ENCODE results near the gene CEND1.

The CEND1 gene

GRCh38 chr11:789943-790342, at the start of gene CEND1:
Gene CEND1, minus strand, starts transcription at chr11:790090. Its CDS starts 1,514 bp downstream, at chr11:788576.
- DNase-seq, result peak; percentile 77

GRCh38 chr11:839280-839623, 49.4 kb upstream of the CEND1 start:
- no peak for DNase-seq

DNA sequence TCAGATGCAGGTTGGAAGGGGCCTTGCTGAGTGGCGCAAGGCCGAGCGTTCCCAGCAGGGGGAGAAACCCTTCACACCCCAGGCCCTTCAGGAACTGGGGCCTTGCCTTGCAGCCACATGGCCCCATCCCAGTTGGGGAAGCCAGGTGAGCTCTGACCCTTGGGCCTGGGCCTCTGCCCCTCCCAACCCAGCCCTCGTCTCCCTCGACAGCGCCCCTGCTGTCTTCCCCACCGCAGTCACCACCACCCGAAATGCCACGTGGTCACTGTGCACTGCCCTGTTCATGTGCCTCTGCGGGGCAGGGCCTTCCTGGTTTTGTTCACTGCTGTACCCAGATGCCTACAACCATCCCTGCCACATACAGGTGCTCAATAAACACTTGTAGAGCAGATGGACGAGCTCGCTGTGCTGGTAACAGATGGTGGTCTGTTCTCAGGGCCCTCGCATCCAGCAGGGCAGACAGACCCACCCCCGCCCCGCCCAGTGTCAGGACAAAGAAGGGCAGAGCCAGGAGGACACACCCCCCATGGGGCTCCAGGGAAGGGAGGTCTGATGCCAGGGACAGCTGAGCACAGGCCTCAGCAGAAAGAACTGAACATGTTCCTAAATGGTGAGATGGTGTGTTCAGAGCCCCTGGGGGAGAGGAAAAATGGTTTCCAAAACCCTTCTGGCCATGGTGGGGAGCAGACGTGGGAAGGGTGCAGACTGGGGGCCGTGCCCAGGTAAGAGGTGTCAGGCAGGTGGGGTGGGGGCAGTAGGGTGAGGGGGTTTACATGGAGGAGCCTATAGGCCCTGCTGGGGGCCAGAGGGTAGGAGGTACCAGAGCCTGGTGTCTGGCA, 48.8 kb upstream of the CEND1 start:
- no peak for DNase-seq

GRCh38 chr11:837990-838307, 48.1 kb upstream of the CEND1 start:
- no peak for DNase-seq

DNA sequence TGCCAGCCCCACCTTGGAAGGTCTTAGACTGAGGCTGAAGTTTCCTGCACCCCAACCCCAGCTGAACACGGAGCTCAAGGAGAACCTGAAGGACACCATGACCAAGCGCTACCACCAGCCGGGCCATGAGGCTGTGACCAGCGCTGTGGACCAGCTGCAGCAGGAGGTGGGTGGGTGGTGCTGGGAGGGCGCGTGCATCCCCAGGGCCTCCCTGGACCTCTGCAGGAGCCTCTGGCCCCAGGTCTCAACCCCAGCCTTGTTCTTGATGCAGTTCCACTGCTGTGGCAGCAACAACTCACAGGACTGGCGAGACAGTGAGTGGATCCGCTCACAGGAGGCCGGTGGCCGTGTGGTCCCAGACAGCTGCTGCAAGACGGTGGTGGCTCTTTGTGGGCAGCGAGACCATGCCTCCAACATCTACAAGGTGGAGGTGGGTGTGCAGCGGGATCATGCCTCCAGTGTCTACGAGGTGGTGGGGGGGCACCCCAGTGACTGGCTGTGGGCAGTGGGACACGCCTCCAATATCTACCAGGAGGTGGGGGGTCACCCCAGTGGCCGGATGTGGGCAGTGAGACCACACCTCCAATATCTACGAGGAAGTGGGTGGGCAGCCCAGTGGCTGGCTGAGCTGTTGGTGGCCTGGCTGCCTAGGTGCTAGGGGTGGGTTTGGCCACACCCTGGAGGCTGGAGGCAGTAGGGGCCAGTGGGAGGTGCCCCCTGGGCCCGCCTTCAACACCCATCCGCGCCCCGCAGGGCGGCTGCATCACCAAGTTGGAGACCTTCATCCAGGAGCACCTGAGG, 47.5 kb upstream of the CEND1 start:
- no peak for DNase-seq

GRCh38 chr11:836700-837099, 46.8 kb upstream of the CEND1 start:
- no peak for DNase-seq

DNA sequence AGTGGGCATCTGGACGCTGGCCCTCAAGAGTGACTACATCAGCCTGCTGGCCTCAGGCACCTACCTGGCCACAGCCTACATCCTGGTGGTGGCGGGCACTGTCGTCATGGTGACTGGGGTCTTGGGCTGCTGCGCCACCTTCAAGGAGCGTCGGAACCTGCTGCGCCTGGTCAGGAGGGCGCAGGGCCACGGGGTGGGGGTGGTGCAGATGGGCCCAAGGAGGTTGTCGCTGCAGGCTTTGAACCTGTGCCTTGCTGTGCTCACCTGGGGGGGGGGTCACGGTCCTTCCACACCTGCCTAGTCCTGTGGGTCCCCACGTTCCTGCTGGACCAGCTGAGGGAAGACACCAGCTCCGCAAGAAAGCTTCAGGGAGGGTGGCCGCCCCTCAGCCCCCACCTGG, 46.4 kb upstream of the CEND1 start:
- DNase-seq, result no peak

GRCh38 chr11:834371-835316, 44.8 kb upstream of the CEND1 start:
- DNase-seq, result no peak

DNA sequence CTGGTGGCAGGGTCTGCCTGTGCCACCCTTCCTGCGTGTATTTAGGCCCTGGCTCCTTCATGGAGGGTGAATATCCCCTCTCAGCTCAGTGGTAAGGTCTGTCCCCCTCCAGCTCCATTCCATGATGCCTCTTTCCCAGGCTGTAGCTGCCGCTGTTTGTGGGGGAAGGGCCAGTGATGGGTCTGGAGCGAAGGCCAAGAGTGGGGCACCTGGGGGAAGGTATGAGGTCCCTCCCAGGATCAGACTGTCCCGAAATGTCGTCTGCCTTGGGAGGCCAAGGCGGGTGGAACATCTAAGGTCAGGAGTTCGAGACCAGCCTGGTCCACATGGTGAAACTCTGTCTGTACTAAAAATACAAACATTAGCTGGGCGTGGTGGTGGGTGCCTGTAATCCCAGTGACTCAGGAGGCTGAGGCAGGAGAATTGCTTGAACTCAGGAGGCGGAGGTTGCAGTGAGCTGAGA, 44.0 kb upstream of the CEND1 start:
- no peak for DNase-seq

- no peak for DNase-seq
Measured at GRCh38 chr11:833114-833791, 43.4 kb upstream of the CEND1 start.

- no peak for DNase-seq
Measured at GRCh38 chr11:832529-833113, 42.7 kb upstream of the CEND1 start, which contains the start of gene CD151. Gene CD151, plus strand, starts transcription at chr11:832952. Its CDS starts 3,118 bp downstream, at chr11:836070.

DNA sequence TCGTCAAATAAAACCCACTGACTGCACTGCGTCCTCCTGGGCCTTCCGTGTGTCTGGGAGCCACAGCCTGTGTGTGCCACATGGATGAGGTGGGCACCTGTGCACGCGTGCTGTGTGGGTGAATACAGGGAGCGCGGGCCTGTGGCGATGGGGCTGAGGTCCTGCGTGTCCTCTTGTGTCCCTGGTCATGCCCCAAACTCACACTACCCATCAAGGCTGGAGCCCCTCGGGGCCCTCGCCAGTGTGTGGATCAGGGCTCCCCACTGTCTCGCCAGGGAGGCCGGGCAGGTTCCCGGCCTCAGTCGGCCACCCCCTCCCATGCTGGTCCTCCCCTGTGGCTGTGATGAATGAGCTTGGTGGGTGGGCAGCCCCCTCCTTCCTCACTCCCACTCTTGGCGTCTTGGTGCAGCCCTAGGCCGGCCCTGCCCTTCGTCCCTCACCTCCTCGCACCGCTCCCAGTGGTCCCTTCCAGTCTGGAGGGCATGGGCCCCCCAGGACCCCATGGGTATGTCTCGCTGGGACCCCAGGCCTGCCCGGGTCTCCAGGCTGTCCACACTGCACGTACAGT, 42.2 kb upstream of the CEND1 start:
- no peak for DNase-seq

DNA sequence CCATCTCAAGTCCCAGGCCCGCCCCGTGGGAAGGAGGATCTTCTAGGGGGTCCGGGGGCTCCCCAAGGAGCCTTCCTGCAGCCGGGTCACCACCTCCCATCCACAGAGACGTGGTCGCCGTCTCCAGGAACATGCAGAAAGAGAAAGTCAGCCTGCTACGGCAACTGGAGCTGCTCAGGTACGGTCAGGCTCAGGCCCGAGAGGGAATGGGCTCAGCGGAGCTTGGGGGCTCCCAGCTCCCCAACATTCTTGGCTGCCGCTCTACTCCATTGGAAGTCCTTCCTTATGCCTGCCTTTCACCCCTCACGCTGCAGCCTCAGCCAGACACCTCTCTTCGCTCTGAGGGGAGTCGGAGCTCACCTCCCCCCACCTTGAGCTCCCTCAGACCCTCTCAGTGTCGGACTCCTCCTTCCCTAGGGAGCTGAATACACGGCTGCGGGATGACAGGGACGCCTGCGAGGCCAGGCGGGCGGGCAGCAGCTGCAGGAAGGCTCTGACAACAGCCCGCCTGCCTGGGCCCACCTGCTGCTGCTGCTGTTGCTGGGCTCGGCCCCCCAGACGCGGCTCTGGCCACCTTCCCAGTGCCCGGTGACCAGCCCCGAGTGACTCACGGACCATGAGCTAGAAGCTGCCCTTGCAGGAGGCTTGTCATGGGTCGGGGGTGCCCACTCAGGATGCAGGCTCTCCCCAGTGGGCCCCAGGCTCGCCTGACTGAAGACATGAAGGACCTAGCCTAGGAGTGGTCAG, 41.4 kb upstream of the CEND1 start:
- DNase-seq, result no peak

GRCh38 chr11:830295-831117, 40.6 kb upstream of the CEND1 start:
- no peak for DNase-seq

DNA sequence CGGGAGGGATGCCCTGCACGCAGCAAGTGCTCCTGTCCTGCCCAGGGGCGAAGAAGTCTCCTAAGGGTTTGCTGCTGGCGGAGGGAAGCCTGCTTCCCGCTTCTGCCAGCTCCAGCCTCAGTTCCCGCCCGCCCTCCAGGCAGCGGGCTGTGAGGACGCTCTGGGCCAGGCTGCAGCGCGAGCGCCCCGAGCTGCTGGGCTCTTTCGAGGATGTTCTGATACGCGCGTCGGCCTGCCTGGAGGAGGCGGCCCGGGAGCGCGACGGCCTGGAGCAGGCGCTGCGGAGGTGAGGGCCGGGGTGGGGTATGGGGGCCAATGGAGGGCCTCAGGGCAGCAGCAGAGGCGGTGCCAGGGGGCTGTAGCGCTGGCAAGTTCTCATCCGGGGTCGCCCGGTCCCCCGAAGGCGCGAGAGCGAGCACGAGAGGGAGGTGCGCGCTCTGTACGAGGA, 40.0 kb upstream of the CEND1 start:
- no peak for DNase-seq

GRCh38 chr11:829176-829846, 39.4 kb upstream of the CEND1 start:
- no peak for DNase-seq

DNA sequence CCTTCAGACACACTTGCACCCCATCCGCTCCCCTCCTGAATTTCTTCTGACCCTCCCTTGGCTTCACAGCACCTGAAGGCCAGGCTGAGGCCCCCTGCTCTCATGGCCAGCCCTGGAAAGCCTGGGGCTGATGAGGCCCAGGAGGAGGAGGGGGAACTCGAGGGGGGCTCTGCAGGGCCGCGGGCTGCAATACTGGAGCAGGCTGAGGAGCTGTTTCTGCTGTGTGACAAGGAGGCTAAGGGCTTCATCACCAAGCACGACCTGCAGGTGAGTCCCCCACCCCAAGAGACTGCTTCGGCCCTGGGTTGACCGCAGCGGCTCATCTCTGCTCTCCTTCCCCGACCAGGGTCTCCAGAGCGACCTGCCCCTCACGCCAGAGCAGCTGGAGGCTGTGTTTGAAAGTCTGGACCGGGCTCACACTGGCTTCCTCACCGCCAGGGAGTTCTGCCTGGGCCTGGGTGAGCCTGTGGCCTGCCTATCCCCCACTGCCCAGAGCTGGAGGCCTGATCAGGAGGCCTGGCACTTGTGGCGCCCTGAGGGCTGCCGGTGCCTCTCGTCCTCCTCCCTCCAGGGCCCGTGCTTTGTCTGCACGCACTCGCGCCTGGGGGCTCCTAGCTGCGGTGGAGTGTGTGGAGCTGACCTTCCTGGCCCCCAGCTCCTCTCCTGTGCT, 38.8 kb upstream of the CEND1 start:
- DNase-seq, result no peak

- DNase-seq, result no peak
Measured at GRCh38 chr11:827897-828192, 38.0 kb upstream of the CEND1 start, which contains the start of gene CRACR2B. Gene CRACR2B, plus strand, starts transcription at chr11:827919. Its CDS starts 689 bp downstream, at chr11:828608.

Measured in midbrain (tissue), 1 donor.